Esophagus (tissue), 2 donors: ENCODE results near the gene NFRKB. TPM values are rescaled to one million over a fixed set of nuclear protein-coding genes. Genes with fewer than 3 reads are reported as not detected.
"Not testable (repeated sequence)": the region's sequence is repeated elsewhere in the genome, so short reads cannot be mapped to it uniquely, and the experiment has no call there.

Source experiments
- H3K27ac ChIP-seq, 2 donors: one replicate each; pipeline ENCODE4 v1.5.1; 2013; ENCODE audit warnings: low read depth in 2 of 2, mild to moderate bottlenecking in 2 of 2, inconsistent platforms in 1 of 2, low read length in 1 of 2, moderate library complexity in 1 of 2
- H3K27me3 ChIP-seq, 2 donors: one replicate each; pipeline ENCODE4 v1.6.1; 2013; ENCODE audit warnings: low read length in 2 of 2, control low read depth in 1 of 2, mild to moderate bottlenecking in 1 of 2; ENCODE audit not compliant: insufficient read depth in 2 of 2, control insufficient read depth in 1 of 2
- H3K36me3 ChIP-seq, 2 donors: one replicate each; pipeline ENCODE4 v1.6.1; 2013; ENCODE audit warnings: low read length in 1 of 2; ENCODE audit not compliant: control insufficient read depth in 2 of 2, insufficient read depth in 2 of 2
- H3K4me1 ChIP-seq, 2 donors: one replicate each; pipeline ENCODE4 v1.6.1; 2013; ENCODE audit warnings: low read length in 1 of 2; ENCODE audit not compliant: control insufficient read depth in 2 of 2, insufficient read depth in 2 of 2
- H3K4me3 ChIP-seq, 2 donors: one replicate each; pipeline ENCODE4 v1.5.1; 2013; ENCODE audit warnings: low read length in 2 of 2, mild to moderate bottlenecking in 2 of 2, low read depth in 1 of 2, moderate library complexity in 1 of 2
- H3K9me3 ChIP-seq, 2 donors: one replicate each; pipeline ENCODE4 v1.6.1; 2013; ENCODE audit warnings: mild to moderate bottlenecking in 2 of 2, low read depth in 1 of 2, low read length in 1 of 2, moderate library complexity in 1 of 2; ENCODE audit not compliant: control insufficient read depth in 2 of 2, insufficient read depth in 1 of 2
- WGBS, 2 donors: extraction: QIAGEN DNeasy Blood & Tissue Kit; methylation state at CpG; one replicate each; pipeline ENCODE4 v1.1.7; 2013; 5-methylcytosine and 5-hydroxymethylcytosine counted together
- polyA plus RNA-seq, 2 donors: library from polyadenylated mRNA; stranded (reverse); fragments of 200-250 nt; gene quantifications; one replicate each; pipeline ENCODE4 v1.2.3, GENCODE V29; 2013
- donor health status: healthy with polysubstance abuse.
- donor health status: Bipolar disorder and iron deficiency.

Gene NFRKB
- polyA plus RNA-seq, 2 donors, result 7.1 to 8.6 TPM

DNA sequence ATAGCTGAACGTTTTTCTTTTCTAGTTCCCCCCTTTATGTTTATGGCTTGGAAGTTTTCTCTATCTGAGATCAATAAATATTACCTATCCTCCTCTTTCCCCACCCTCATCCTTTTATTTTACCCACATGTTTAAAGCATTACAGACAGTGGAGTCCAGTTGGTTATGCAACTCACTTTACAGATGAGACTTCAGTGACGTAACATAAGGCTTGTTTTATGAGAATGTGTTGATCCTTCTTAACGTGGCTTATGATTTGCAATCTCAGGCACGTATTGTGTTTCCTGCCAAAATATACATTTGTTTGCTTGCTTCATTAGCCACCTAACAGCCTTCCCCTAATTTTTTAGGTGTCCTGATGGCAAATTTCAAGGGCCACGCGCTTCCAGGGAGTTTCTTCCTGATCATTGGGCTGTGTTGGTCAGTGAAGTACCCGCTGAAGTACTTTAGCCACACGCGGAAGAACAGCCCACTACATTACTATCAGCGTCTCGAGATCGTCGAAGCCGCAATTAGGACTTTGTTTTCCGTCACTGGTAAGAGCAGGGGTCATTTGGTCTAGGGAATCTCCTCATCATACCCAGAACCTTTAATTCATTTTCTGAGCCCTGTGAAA, 43.1 kb downstream of the NFRKB start:
- Histone ChIP-seq H3K4me3 (no peak overlapping the region), H3K9me3 (no peaks in the 10 kb centered on the region), H3K4me1 (peaks cover 2 to 21% of the 10 kb centered on the region in 2 donors), H3K27me3 (no peaks in the 10 kb centered on the region), H3K27ac (peak overlapping the region in 1 of 2 donors; percentile 9), H3K36me3 (peaks cover 1 to 5% of the 10 kb centered on the region in 2 donors)
- WGBS, 2 donors, result 80 to 84% methylated on average over 15 of the region's 15 CpGs

DNA sequence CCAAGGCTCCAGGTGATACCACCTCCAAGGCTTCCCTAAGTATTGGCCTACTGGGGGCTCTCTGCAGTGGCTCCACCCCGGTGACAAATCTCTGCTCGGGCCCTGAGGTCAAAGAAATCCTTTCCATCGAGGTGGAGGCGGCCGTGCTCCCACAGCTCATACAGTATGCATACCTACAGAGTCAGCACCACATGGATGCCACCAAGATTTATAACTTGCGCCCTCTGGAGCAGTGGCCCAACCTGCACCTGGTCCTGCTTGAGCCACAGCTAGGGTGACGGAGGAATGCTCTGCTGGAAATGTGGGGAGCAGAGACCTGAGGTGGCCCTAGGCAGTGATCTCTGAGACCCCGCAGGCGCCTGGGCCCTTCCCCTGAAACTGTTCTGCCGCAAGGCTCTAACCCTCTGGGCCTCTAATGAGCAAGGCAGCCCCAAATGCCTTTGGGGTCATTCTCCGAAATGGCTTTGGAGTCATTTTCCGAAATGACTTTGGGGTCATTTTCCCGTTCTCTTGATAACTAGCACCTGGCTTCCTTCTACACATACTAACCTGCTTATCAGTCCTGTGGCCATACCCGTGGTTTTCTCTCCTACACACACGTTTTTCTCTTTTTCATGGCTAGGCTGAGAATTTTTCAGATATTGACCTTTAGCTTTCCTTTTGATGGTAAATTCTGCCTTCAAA, 45.8 kb downstream of the NFRKB start:
- 91 to 94% methylated on average over 15 of the region's 15 CpGs for WGBS, 2 donors

DNA sequence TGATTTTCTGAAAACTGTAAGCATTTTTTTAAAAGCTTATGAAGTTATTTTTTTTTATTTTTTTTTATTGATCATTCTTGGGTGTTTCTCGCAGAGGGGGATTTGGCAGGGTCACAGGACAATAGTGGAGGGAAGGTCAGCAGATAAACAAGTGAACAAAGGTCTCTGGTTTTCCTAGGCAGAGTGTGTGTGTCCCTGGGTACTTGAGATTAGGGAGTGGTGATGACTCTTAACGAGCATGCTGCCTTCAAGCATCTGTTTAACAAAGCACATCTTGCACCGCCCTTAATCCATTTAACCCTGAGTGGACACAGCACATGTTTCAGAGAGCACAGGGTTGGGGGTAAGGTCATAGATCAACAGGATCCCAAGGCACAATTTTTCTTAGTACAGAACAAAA, 48.0 kb downstream of the NFRKB start:
- WGBS, 2 donors, result 46 to 79% methylated on average over 1 of the region's 3 CpGs
- peak overlapping the region in 1 of 2 donors; percentile 92 for H3K27ac ChIP-seq
- H3K4me3 ChIP-seq, H3K9me3 ChIP-seq, H3K27me3 ChIP-seq, H3K36me3 ChIP-seq, H3K4me1 ChIP-seq: not testable (repeated sequence)

More for the DNA sequence above, 45.8 kb downstream of the NFRKB start:
- Histone ChIP-seq H3K4me3 (no peak overlapping the region), H3K4me1 (peaks cover 0 to 13% of the 10 kb centered on the region in 2 donors), H3K36me3 (no peaks in the 10 kb centered on the region), H3K27me3 (no peaks in the 10 kb centered on the region), H3K27ac (no peak overlapping the region), H3K9me3 (no peaks in the 10 kb centered on the region)

DNA sequence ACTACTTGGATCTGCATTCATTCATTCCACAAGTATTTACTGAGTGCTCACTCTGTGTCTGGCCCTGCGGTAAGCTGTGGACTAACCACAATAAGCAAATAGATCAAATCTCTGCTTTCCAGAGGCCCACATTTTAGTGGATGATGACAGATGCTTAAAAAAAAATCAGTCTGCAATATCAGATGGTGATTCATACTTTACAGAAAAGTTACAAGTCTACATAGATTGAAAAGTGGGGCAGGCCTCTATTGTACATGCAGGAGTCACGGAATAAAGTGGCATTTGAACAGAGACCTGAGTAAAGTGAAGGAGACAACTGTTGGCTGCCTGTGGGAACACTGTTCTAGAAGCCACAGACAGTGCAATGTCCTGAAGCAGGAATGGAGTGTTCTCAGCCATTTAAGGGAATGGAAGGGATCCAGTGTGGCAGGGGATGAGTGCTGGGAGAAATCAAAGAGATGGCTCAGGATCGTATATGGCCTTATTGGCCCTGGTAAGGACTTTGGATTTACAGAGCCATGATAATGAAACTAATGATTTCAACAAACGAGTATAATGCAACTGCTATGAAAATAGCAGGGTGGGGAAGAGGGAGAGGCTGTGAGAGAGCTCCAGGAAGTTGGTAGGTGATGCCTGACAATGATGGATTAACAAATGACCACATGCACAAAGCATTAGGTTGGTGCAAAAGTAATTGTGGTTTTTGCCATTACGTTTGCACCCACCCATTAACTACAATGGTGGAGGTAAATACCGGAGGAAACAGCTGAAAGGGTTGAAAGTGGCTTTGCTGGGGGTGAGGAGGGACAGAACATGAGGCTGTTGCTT, 48.7 kb downstream of the NFRKB start:
- H3K4me3 ChIP-seq, result no peak overlapping the region
- H3K36me3 ChIP-seq, result no peaks in the 10 kb centered on the region
- no peaks in the 10 kb centered on the region for H3K27me3 ChIP-seq
- 50 to 53% methylated on average over 6 of the region's 6 CpGs for WGBS, 2 donors
- no peaks in the 10 kb centered on the region for H3K4me1 ChIP-seq
- no peaks in the 10 kb centered on the region for H3K9me3 ChIP-seq
- H3K27ac ChIP-seq, result peak overlapping the region; percentile 75 to 92

Other genes starting within 250 kb of the NFRKB start
- gene TMEM45B, start 79.7 kb downstream of the NFRKB start, polyA plus RNA-seq, result 10 to 100 TPM; 59.9 to 90.6 TPM
- 1 to 10 TPM; 2.6 to 3.8 TPM for gene PRDM10, start 107.3 kb upstream of the NFRKB start, polyA plus RNA-seq
- 10 to 100 TPM; 48.9 to 80.5 TPM for gene APLP2, start 174.3 kb upstream of the NFRKB start, polyA plus RNA-seq